Measurements from ENCODE around the gene MYCBP2.

- TF ChIP-seq EZH2 (IDR thresholded peaks at IDR 0.05; ENCODE audit: borderline replicate concordance) (no peak), CTCF (IDR thresholded peaks at IDR 0.05; ENCODE audit: poor library complexity) (no peak), EZH2phosphoT487 (IDR thresholded peaks at IDR 0.05; ENCODE audit: low read depth, severe bottlenecking, unreplicated experiment) (no peak)
Observed at GRCh38 chr13:77168237-77168636, 158.7 kb downstream of the MYCBP2 start.

Measured in hepatocyte (in vitro differentiated cells).